HepG2 (cell line): ENCODE measurements around the gene KRTCAP3. TPM values are rescaled to one million over a fixed set of nuclear protein-coding genes. Genes with fewer than 3 reads are reported as not detected.

Experiments
- ATAC-seq: fragments of 200-7000 bp; cut with Tn5 transposase; 3 replicates; pipeline ENCODE4 v1.9.1; 2020; ENCODE audit warnings: mild to moderate bottlenecking, moderate library complexity
- BruUV-seq: library from RNA; stranded (reverse); fragments of 400-500 nt; replicated peaks from 2 replicates; lab custom pipeline; 2021; lab: Mats Ljungman, UMichigan
- CTCF ChIA-PET: fragments of 300-600 bp; formaldehyde crosslinking; extraction: SDS; loops from one replicate; lab custom pipeline; 2021; ENCODE audit warnings: low total read pairs, inconsistent platforms, low intra/inter-chr PET ratio; lab: Yijun Ruan, JAX
- POLR2A ChIA-PET: fragments of 350-600 bp; sonication (Branson Sonifier 250); formaldehyde crosslinking; loops from one replicate; lab custom pipeline; 2020; ENCODE audit warnings: antibody characterized with exemption, inconsistent platforms; lab: Yijun Ruan, JAX
- DNase-seq: peaks from one replicate; pipeline ENCODE4 v3.0.0-alpha.2; 2015; ENCODE audit warnings: low spot score
- FAIRE-seq: peaks from 3 replicates; lab custom pipeline; 2011; peaks lifted over from hg19 to GRCh38; lab: Jason Lieb, UNC
- H2AFZ ChIP-seq: one replicate; pipeline ENCODE4 v1.6.1; 2011; ENCODE audit warnings: low read length, inconsistent platforms
- H3K27ac ChIP-seq: fragments of 300-600 bp; 3 replicates; pipeline ENCODE4 v1.8.0; 2011; ENCODE audit warnings: mixed run types, mild to moderate bottlenecking, mixed read lengths, low read length, inconsistent platforms; ENCODE audit not compliant: insufficient read depth; ENCODE audit errors: extremely low read length
- H3K27me3 ChIP-seq, 2 experiments: fragments of 200-600 bp in 1 of 2; 2 replicates in 1 of 2; 3 replicates in 1 of 2; pipeline versions ENCODE4 v1.6.0 to v1.8.0; 2011; ENCODE audit warnings: low read length in 2 of 2, mild to moderate bottlenecking in 2 of 2, moderate library complexity in 2 of 2, inconsistent platforms in 1 of 2; ENCODE audit not compliant: insufficient read depth in 2 of 2, control insufficient read depth in 1 of 2
- H3K36me3 ChIP-seq, 2 experiments: fragments of 200-600 bp in 1 of 2; replicated peaks in 1 of 2; 2 replicates in 1 of 2; 3 replicates in 1 of 2; pipeline versions ENCODE4 v1.5.1 to v1.8.0; 2011; ENCODE audit warnings: low read length in 2 of 2, inconsistent platforms in 1 of 2; ENCODE audit not compliant: insufficient read depth in 2 of 2, control insufficient read depth in 1 of 2
- H3K4me1 ChIP-seq: 2 replicates; pipeline ENCODE4 v1.5.1; 2012; ENCODE audit warnings: low read length, inconsistent platforms; ENCODE audit not compliant: insufficient read depth
- H3K4me2 ChIP-seq: 2 replicates; pipeline ENCODE4 v1.6.0; 2011; ENCODE audit warnings: low read depth, low read length, inconsistent platforms
- H3K4me3 ChIP-seq, 3 experiments: fragments of 200-600 bp in 1 of 3; sonication (generic), shearing (Covaris generic) in 1 of 3; replicated peaks in 1 of 3; 2 replicates each; pipeline ENCODE4 v1.5.1; 2011 to 2016; ENCODE audit warnings: low read length in 3 of 3, inconsistent platforms in 2 of 3, low read depth in 2 of 3, mild to moderate bottlenecking in 2 of 3, control low read depth in 1 of 3, mixed read lengths in 1 of 3; ENCODE audit not compliant: insufficient read depth in 1 of 3
- H3K79me2 ChIP-seq: one replicate; pipeline ENCODE4 v1.6.1; 2011; ENCODE audit warnings: low read length, inconsistent platforms; ENCODE audit not compliant: insufficient read depth
- H3K9ac ChIP-seq: 2 replicates; pipeline ENCODE4 v1.6.0; 2011; ENCODE audit warnings: mild to moderate bottlenecking, low read depth, low read length, inconsistent platforms; ENCODE audit not compliant: insufficient read depth
- H3K9me3 ChIP-seq: 2 replicates; pipeline ENCODE4 v1.5.1; 2012; ENCODE audit warnings: mild to moderate bottlenecking, low read length
- H4K20me1 ChIP-seq: 2 replicates; pipeline ENCODE4 v1.6.0; 2011; ENCODE audit warnings: inconsistent platforms, mild to moderate bottlenecking, low read length, moderate library complexity; ENCODE audit not compliant: insufficient read depth
- ARNTL ChIP-seq: sonication (generic); formaldehyde crosslinking; IDR thresholded peaks from 2 replicates; pipeline ENCODE4 v1.4.0; 2020; ENCODE audit warnings: mild to moderate bottlenecking, missing genetic modification reagents
- HMG20B ChIP-seq: conservative IDR thresholded peaks from 2 replicates; pipeline ENCODE4 v1.6.1; 2016; ENCODE audit warnings: missing genetic modification reagents, missing compliant biosample characterization
- HNRNPLL ChIP-seq: fragments of 200-400 bp; formaldehyde crosslinking; IDR thresholded peaks from 2 replicates; pipeline ENCODE4 v1.6.1; 2017; ENCODE audit warnings: mild to moderate bottlenecking, low read depth, low read length; ENCODE audit not compliant: poor library complexity, severe bottlenecking
- KDM2A ChIP-seq: sonication (generic); formaldehyde crosslinking; IDR thresholded peaks from 2 replicates; pipeline ENCODE4 v1.4.0; 2020; ENCODE audit warnings: low read depth, missing genetic modification reagents, borderline replicate concordance
- MIER3 ChIP-seq: IDR thresholded peaks from 2 replicates; pipeline ENCODE4 v1.6.1; 2016; ENCODE audit warnings: missing compliant biosample characterization, borderline replicate concordance
- ONECUT2 ChIP-seq: sonication (generic); formaldehyde crosslinking; IDR thresholded peaks from 2 replicates; pipeline ENCODE4 v1.4.0; 2020; ENCODE audit warnings: missing genetic modification reagents
- SMAD3 ChIP-seq: sonication (generic); formaldehyde crosslinking; IDR thresholded peaks from 2 replicates; pipeline ENCODE4 v1.4.0; 2020; ENCODE audit warnings: missing genetic modification reagents
- ZBTB21 ChIP-seq: sonication (generic); formaldehyde crosslinking; IDR thresholded peaks from 2 replicates; pipeline ENCODE4 v1.4.0; 2020; ENCODE audit warnings: missing genetic modification reagents
- ZBTB42 ChIP-seq: sonication (generic); formaldehyde crosslinking; IDR thresholded peaks from 2 replicates; pipeline ENCODE4 v1.5.0; 2020; ENCODE audit warnings: mild to moderate bottlenecking, missing genetic modification reagents
- ZNF24 ChIP-seq: fragments of 450-650 bp; IDR thresholded peaks from 2 replicates; pipeline ENCODE4 v1.6.1; 2017; ENCODE audit warnings: antibody characterized with exemption, mild to moderate bottlenecking
- ZNF484 ChIP-seq: sonication (generic); formaldehyde crosslinking; IDR thresholded peaks from 2 replicates; pipeline ENCODE4 v1.5.1; 2020; ENCODE audit warnings: mild to moderate bottlenecking, low read depth, missing genetic modification reagents, borderline replicate concordance
- ZNF563 ChIP-seq: sonication (generic); formaldehyde crosslinking; IDR thresholded peaks from 2 replicates; pipeline ENCODE4 v1.8.0; 2022; ENCODE audit warnings: mild to moderate bottlenecking, moderate library complexity, missing genetic modification reagents
- ZNF567 ChIP-seq: sonication (generic); formaldehyde crosslinking; IDR thresholded peaks from 2 replicates; pipeline ENCODE4 v1.8.1; 2023; ENCODE audit warnings: mild to moderate bottlenecking, missing genetic modification reagents, borderline replicate concordance
- ZNF572 ChIP-seq: sonication (generic); formaldehyde crosslinking; IDR thresholded peaks from 2 replicates; pipeline ENCODE4 v1.5.1; 2020; ENCODE audit warnings: mild to moderate bottlenecking, missing genetic modification reagents
- ZNF589 ChIP-seq: sonication (generic); formaldehyde crosslinking; conservative IDR thresholded peaks from 2 replicates; pipeline ENCODE4 v1.8.0; 2022; ENCODE audit warnings: mild to moderate bottlenecking, moderate library complexity, missing genetic modification reagents
- ZNF747 ChIP-seq: sonication (generic); formaldehyde crosslinking; IDR thresholded peaks from 2 replicates; pipeline ENCODE4 v1.8.1; 2023; ENCODE audit warnings: missing genetic modification reagents, mild to moderate bottlenecking, borderline replicate concordance
- WGBS: methylation state at CpG from one replicate; pipeline ENCODE4 v1.1.6; 2017; ENCODE audit warnings: low lambda C conversion rate; 5-methylcytosine and 5-hydroxymethylcytosine counted together
- in situ Hi-C: cut with HindIII; loops from 2 replicates; pipeline ENCODE4 v1.10.0; 2017; ENCODE audit warnings: low pct_unique_long_range_greater_than_20kb; ENCODE audit not compliant: extremely low pct_ligation_motif_present
- intact Hi-C: fragments of 100-400 bp; cut with micrococcal nuclease; formaldehyde crosslinking; loops from one replicate; pipeline ENCODE4 v1.10.0; 2022; ENCODE audit not compliant: unreplicated experiment
- polyA plus RNA-seq, 8 experiments: library from polyadenylated mRNA; depleted of rRNA in 3 of 8; stranded (reverse) in 7 of 8; unstranded in 1 of 8; fragments of >200 nt; fragmentation: Illumina TruSeq in 4 of 8; extraction: Trizol in 4 of 8; gene quantifications; 2 replicates each; pipeline versions ENCODE4 v1.2.1 to v1.2.3, GENCODE V29; 2011 to 2016; ENCODE audit warnings: low read depth in 4 of 8, missing spikeins in 1 of 8, mixed read lengths in 1 of 8; ENCODE audit not compliant: insufficient read depth in 1 of 8
- total RNA-seq, 5 experiments: library from RNA; depleted of rRNA; stranded (reverse); fragments of >200 nt; fragmentation: Illumina TruSeq; extraction: Trizol; gene quantifications; 2 replicates each; pipeline ENCODE4 v1.2.3, GENCODE V29; 2016; ENCODE audit warnings: low read depth in 1 of 5
- TF ChIP-seq, protein P1 (sequence below): sonication (generic); formaldehyde crosslinking; IDR thresholded peaks from 2 replicates; pipeline ENCODE4 v1.9.0; 2022; ENCODE audit warnings: low read depth, missing genetic modification reagents
- TF ChIP-seq, protein P2 (sequence below): sonication (generic); formaldehyde crosslinking; IDR thresholded peaks from 2 replicates; pipeline ENCODE4 v1.4.0; 2020; ENCODE audit warnings: missing genetic modification reagents

The KRTCAP3 gene
- total and polyA plus RNA-seq, 2 of the 13 experiments (the other 11 are each of a cell fraction or from before 2014, with no cell fraction given): 2.1 to 4.5 TPM

DNA sequence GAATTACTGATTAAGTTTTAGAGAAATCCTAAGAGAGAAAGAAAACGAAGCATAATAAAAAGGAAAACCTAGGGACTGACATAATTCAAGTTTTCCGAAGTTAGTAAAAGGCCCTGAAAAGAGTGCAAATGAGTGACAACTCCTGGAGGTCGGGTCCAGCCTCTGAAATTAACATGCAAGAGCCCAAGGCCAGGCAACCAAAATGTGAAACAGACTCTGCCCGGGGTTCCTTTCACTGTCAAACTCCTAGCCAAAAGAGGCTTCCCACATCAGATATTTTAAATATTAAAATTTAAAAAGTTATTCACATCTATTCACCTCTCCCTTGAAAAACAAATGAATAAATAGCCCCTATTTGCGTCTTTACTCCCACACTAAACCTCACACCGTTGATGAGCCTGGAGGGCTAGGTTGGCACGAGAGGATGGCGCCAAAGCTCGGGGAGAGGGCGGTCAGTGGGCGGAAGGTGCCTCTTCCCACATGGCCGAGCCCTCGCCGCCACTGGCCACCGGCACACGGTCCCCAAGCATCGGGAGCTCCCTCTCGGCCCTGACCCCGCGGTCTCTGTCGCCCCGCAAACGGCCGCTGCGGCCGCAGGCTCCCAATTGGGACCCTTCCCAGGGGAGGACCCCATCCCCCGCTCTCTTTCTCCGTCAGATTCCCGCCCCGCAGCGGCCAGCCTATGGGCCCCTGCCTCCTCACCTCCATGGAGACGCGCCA is 33.4 kb upstream of the KRTCAP3 start (continued):
- TF ChIP-seq ZBTB42 (CRISPR knock-in tag): no peak
- TF ChIP-seq ARNTL (CRISPR knock-in tag): 0 out of 2 replicates have a peak, but pooled peaks have one; percentile 16
- 0 out of 2 replicates have a peak, but pooled peaks have one; percentile 25 for TF ChIP-seq ZNF572
- TF ChIP-seq ZNF567 (CRISPR knock-in tag): 0 out of 2 replicates have a peak, but pooled peaks have one; percentile 25
- TF ChIP-seq, protein P1, sequence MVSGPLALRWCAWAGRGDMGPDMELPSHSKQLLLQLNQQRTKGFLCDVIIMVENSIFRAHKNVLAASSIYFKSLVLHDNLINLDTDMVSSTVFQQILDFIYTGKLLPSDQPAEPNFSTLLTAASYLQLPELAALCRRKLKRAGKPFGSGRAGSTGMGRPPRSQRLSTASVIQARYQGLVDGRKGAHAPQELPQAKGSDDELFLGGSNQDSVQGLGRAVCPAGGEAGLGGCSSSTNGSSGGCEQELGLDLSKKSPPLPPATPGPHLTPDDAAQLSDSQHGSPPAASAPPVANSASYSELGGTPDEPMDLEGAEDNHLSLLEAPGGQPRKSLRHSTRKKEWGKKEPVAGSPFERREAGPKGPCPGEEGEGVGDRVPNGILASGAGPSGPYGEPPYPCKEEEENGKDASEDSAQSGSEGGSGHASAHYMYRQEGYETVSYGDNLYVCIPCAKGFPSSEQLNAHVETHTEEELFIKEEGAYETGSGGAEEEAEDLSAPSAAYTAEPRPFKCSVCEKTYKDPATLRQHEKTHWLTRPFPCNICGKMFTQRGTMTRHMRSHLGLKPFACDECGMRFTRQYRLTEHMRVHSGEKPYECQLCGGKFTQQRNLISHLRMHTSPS: peak; percentile 25; the same call in 1 of the 2 replicates
- TF ChIP-seq, all 625 proteins: peak for 27

DNA sequence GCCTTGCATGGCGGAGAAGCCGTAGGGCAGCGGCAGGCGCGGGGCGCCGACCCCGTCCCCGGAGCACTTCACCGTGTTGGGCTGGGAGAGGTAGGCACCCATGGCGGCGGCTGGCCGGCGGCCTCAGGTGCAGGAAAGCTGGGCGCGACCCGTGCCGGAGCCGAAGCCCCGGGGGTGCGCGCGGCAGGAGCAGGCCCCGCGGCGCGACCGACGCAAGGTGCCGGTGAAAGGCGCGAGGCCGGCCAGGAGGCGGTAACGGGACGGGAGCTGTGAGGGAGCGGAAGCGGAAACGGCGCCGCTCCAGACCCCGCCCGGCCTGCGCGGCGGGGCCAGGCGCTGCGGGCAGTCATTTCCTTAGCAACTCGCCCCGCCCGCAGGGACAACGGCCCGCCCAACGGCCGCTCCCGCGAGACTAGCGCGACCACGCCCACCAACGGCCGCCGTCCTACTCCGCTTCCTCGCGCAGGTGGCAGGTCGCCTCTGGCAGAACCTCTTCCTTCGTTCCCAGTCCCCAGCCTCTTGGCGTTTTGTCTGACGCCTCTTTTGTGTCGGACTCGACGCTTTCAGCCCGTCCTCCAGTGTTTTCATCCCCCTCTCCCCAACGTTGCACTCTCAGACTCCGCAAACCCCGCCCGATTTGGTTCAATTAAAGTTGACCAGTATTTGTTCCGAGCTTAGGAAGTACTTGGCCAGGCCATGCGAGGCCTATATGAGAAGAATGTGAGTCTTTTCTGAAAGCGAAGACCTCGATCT is 32.7 kb upstream of the KRTCAP3 start, which contains the start of gene PPM1G:
PPM1G (minus strand) TSS at position 271 of the 753 bp plus-strand sequence; CDS start at position 102, 169 bp downstream.
- peaks cover 75% of the 10 kb centered on the region for H3K4me1 ChIP-seq
- ChIA-PET POLR2A (interaction anchor here (0.5 to 3.8 kb wide), 27 partner anchors 11 to 274 kb away, joined by 3 to 133 read pairs (median 5); partner anchors contain the start of genes CCDC121, EIF2B4, FNDC4 and GPN1), CTCF (interaction anchor here (3.2 to 3.5 kb wide), 2 partner anchors 21 to 273 kb away, joined by 23 to 29 read pairs; no protein-coding TSS in a partner anchor)
- 0 out of 2 replicates have a peak, but pooled peaks cover 6% of the 10 kb centered on the region for H4K20me1 ChIP-seq
- DNase-seq (peak; percentile 91), ATAC-seq (peak; percentile 94), FAIRE-seq (no peak)
- no TSS peak for BruUV-seq
- H3K36me3 ChIP-seq: peaks cover 0 to 5% of the 10 kb centered on the region in 2 experiments; a peak in 3 of 5 replicates
- no peaks in the 10 kb centered on the region; a peak in 1 of 5 replicates for H3K27me3 ChIP-seq
- peak within 1 kb of the TSS; percentile 93 for H3K9ac ChIP-seq
- H3K9me3 ChIP-seq: no peaks in the 10 kb centered on the region
- in situ Hi-C loops (no loop called here), intact Hi-C loops (loop anchor here (1.0 to 5.0 kb wide), 4 partner anchors 19 to 273 kb away; partner anchors contain the start of genes IFT172, NRBP1, SLC4A1AP and SUPT7L)
- peak within 1 kb of the TSS; percentile 95 for H3K27ac ChIP-seq
- WGBS: under 1% methylated on average over 52 of the region's 82 CpGs
- peak within 1 kb of the TSS; percentile 86 to 99 (median 93) for H3K4me3 ChIP-seq
- H3K79me2 ChIP-seq: peaks cover 41% of the 10 kb centered on the region
- peak within 1 kb of the TSS; percentile 97 for H3K4me2 ChIP-seq
- peak within 1 kb of the TSS; percentile 77 for H2AFZ ChIP-seq
- TF ChIP-seq ZNF747 (CRISPR knock-in tag) (peak; percentile 48; the same call in 1 of the 2 replicates), HMG20B (CRISPR knock-in tag) (no peak), ZNF589 (CRISPR knock-in tag) (no peak; the same call in none of the 2 replicates), KDM2A (CRISPR knock-in tag) (peak; percentile 53; the same call in 1 of the 2 replicates), SMAD3 (CRISPR knock-in tag) (no peak), MIER3 (CRISPR knock-in tag) (peak; percentile 51; the same call in 1 of the 2 replicates), ZNF24 (no peak), ONECUT2 (no peak), ZNF484 (CRISPR knock-in tag) (no peak), HNRNPLL (peak; percentile 90), ZBTB21 (CRISPR knock-in tag) (no peak), ZNF563 (peak; percentile 99)
- TF ChIP-seq, protein P2, sequence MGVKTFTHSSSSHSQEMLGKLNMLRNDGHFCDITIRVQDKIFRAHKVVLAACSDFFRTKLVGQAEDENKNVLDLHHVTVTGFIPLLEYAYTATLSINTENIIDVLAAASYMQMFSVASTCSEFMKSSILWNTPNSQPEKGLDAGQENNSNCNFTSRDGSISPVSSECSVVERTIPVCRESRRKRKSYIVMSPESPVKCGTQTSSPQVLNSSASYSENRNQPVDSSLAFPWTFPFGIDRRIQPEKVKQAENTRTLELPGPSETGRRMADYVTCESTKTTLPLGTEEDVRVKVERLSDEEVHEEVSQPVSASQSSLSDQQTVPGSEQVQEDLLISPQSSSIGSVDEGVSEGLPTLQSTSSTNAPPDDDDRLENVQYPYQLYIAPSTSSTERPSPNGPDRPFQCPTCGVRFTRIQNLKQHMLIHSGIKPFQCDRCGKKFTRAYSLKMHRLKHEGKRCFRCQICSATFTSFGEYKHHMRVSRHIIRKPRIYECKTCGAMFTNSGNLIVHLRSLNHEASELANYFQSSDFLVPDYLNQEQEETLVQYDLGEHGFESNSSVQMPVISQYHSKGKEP (CRISPR knock-in tag): 0 out of 2 replicates have a peak, but pooled peaks have one; percentile 23
